OCI-LY1 (cell line): ENCODE measurements around the gene GAPVD1.
"Not testable (repeated sequence)": the region's sequence is repeated elsewhere in the genome, so short reads cannot be mapped to it uniquely, and the experiment has no call there.

Experiments
- H2AFZ ChIP-seq: fragments of 200-600 bp; sonication (generic), shearing (Covaris generic); 2 replicates; pipeline ENCODE4 v1.6.0; 2014; ENCODE audit warnings: antibody characterized with exemption, mild to moderate bottlenecking, low read length
- H3F3A ChIP-seq: fragments of 200-600 bp; sonication (generic), shearing (Covaris generic); 2 replicates; pipeline ENCODE4 v1.6.0; 2014; ENCODE audit warnings: mild to moderate bottlenecking, antibody characterized with exemption, low read length, moderate library complexity; ENCODE audit not compliant: insufficient read depth
- H3K27ac ChIP-seq: fragments of 200-600 bp; sonication (generic); 2 replicates; pipeline ENCODE4 v1.5.1; 2014; ENCODE audit warnings: low read length, mixed run types, mild to moderate bottlenecking, low read depth; ENCODE audit not compliant: poor library complexity, severe bottlenecking
- H3K27me3 ChIP-seq: fragments of 200-600 bp; sonication (generic); 2 replicates; pipeline ENCODE4 v1.6.0; 2014; ENCODE audit warnings: antibody characterized with exemption, mild to moderate bottlenecking, low read length, moderate library complexity; ENCODE audit not compliant: insufficient read depth
- H3K36me3 ChIP-seq: fragments of 200-600 bp; sonication (generic); 2 replicates; pipeline ENCODE4 v1.6.1; 2014; ENCODE audit warnings: mild to moderate bottlenecking, antibody characterized with exemption, low read length, moderate library complexity, mixed read lengths; ENCODE audit not compliant: insufficient read depth
- H3K4me1 ChIP-seq: fragments of 200-600 bp; sonication (generic); 2 replicates; pipeline ENCODE4 v1.5.1; 2014; ENCODE audit warnings: mild to moderate bottlenecking, low read length, moderate library complexity; ENCODE audit not compliant: insufficient read depth, severe bottlenecking
- H3K4me2 ChIP-seq: fragments of 200-600 bp; sonication (generic), shearing (Covaris generic); 2 replicates; pipeline ENCODE4 v1.6.1; 2014; ENCODE audit warnings: low read length
- H3K4me3 ChIP-seq: fragments of 200-600 bp; sonication (generic); 2 replicates; pipeline ENCODE4 v1.5.1; 2014; ENCODE audit warnings: low read length, low read depth, mild to moderate bottlenecking, mixed read lengths; ENCODE audit not compliant: poor library complexity, severe bottlenecking
- H3K79me2 ChIP-seq: fragments of 200-600 bp; shearing (Covaris generic); 2 replicates; pipeline ENCODE4 v1.6.1; 2016; ENCODE audit warnings: mixed run types, low read length, mixed read lengths; ENCODE audit not compliant: insufficient read depth
- H3K9ac ChIP-seq: fragments of 200-600 bp; sonication (generic), shearing (Covaris generic); 2 replicates; pipeline ENCODE4 v1.6.1; 2014; ENCODE audit warnings: mild to moderate bottlenecking, low read length, mixed read lengths
- H3K9me2 ChIP-seq: fragments of 200-600 bp; sonication (generic), shearing (Covaris generic); 2 replicates; pipeline ENCODE4 v1.6.1; 2014; ENCODE audit warnings: low read depth, mild to moderate bottlenecking, low read length, mixed read lengths
- H3K9me3 ChIP-seq: fragments of 200-600 bp; shearing (Covaris generic); 2 replicates; pipeline ENCODE4 v1.6.1; 2014; ENCODE audit warnings: low read length, mixed read lengths
- H4K20me1 ChIP-seq: fragments of 200-600 bp; sonication (generic), shearing (Covaris generic); 2 replicates; pipeline ENCODE4 v1.6.0; 2016; ENCODE audit warnings: mild to moderate bottlenecking, low read length; ENCODE audit not compliant: insufficient read depth
- CTCF ChIP-seq: fragments of 200-600 bp; sonication (generic), shearing (Covaris generic); IDR thresholded peaks from 2 replicates; pipeline ENCODE4 v1.5.1; 2017; ENCODE audit warnings: mild to moderate bottlenecking, antibody characterized with exemption, low read length, moderate library complexity, mixed read lengths
- EZH2 ChIP-seq: fragments of 200-600 bp; sonication (generic), shearing (Covaris generic); IDR thresholded peaks from 2 replicates; pipeline ENCODE4 v1.8.0; 2017; ENCODE audit warnings: borderline replicate concordance, mixed run types, mild to moderate bottlenecking, antibody characterized with exemption, low read length, moderate library complexity, mixed read lengths

GAPVD1 gene

GRCh38 chr9:125227761-125228160, 33.9 kb upstream of the GAPVD1 start:
- no peak overlapping the region for H3K9ac ChIP-seq
- H3F3A ChIP-seq, result 0 out of 2 replicates have a peak, but pooled peaks cover 4% of the 10 kb centered on the region
- H2AFZ ChIP-seq, result no peak overlapping the region
- H3K4me1 ChIP-seq, result no peaks in the 10 kb centered on the region
- no peaks in the 10 kb centered on the region for H3K9me2 ChIP-seq
- no peak overlapping the region for H3K4me2 ChIP-seq
- H3K27ac ChIP-seq, result no peak overlapping the region
- no peaks in the 10 kb centered on the region for H3K79me2 ChIP-seq
- peaks cover 14% of the 10 kb centered on the region for H3K36me3 ChIP-seq
- H4K20me1 ChIP-seq, result no peaks in the 10 kb centered on the region
- no peaks in the 10 kb centered on the region for H3K9me3 ChIP-seq
- H3K4me3 ChIP-seq, result no peak overlapping the region
- TF ChIP-seq CTCF (no peak), EZH2 (no peak)
- no peaks in the 10 kb centered on the region for H3K27me3 ChIP-seq

DNA sequence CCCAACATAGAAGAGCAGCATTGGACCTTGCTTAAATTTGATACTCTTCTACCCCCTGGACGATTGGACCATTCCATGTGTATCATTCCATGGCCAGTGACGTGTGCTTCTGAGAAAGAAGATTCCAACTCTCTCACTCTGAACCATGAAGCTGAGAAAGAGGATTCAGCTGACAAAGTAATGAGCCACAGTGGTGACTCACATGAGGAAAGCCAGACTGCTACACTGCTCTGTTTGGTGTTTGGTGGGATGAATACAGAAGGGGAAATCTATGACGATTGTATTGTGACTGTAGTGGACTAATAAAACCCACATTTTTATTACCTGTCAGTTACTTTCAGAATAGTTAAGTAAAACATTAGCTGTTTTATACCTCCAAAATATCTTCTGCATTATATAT, 27.9 kb upstream of the GAPVD1 start:
- H3K4me2 ChIP-seq, result no peak overlapping the region
- TF ChIP-seq CTCF (no peak), EZH2 (no peak)
- H4K20me1 ChIP-seq, result no peaks in the 10 kb centered on the region
- H3F3A ChIP-seq, result peaks cover 36% of the 10 kb centered on the region; the same call in 1 of the 2 replicates
- no peak overlapping the region for H2AFZ ChIP-seq
- H3K4me1 ChIP-seq, result peaks cover 31% of the 10 kb centered on the region
- no peaks in the 10 kb centered on the region for H3K9me2 ChIP-seq
- H3K27me3 ChIP-seq, result no peaks in the 10 kb centered on the region
- no peak overlapping the region for H3K27ac ChIP-seq
- H3K4me3 ChIP-seq, result no peak overlapping the region
- H3K9ac ChIP-seq, result no peak overlapping the region
- peaks cover 48% of the 10 kb centered on the region for H3K36me3 ChIP-seq
- H3K9me3 ChIP-seq, result no peaks in the 10 kb centered on the region
- H3K79me2 ChIP-seq, result peaks cover 8% of the 10 kb centered on the region; the same call in 1 of the 2 replicates

GRCh38 chr9:125234099-125234498, 27.5 kb upstream of the GAPVD1 start:
- not testable (repeated sequence) for H4K20me1 ChIP-seq

DNA sequence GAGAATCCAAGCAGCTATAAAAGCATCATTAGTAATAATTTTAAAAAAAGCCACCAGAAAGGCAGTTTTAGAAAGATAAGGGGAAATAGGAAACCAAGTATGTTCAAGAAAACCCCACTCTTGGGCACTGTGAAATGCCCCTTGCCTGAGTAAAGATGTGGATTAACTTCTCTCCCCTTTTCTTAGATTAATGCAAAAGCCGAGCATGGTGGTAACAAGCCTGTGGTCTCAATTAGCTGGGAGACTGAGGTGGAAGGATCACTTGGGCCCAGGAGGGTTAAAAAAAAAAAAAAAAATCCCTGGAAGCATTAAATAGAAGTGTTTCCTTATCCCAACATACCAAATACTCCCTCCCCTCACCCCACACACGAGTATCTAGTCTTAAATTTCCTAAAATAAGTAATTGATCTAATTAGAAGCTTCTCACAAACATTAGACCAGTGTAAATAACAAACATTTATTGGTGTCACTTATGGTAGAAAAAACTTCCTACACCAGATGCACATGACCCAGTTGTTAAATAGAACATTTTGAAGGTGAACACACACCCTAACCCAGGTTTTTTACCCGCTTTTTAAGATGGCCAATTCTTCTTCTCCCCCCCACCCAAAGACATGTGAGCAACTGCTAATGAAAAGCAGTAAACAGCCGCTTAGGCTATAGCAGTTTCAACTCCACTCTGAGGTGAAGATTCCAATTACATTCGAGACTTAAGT, 25.7 kb upstream of the GAPVD1 start:
- no peak overlapping the region for H3K27ac ChIP-seq
- TF ChIP-seq EZH2 (no peak), CTCF (no peak)
- no peak overlapping the region for H2AFZ ChIP-seq
- H3K36me3 ChIP-seq, result peaks cover 71% of the 10 kb centered on the region
- peak overlapping the region; percentile 95 for H3K4me3 ChIP-seq
- H3F3A ChIP-seq, result peaks cover 41% of the 10 kb centered on the region
- H3K9me3 ChIP-seq, result no peaks in the 10 kb centered on the region
- no peaks in the 10 kb centered on the region for H3K9me2 ChIP-seq
- H4K20me1 ChIP-seq, result no peaks in the 10 kb centered on the region
- H3K4me1 ChIP-seq, result peaks cover 49% of the 10 kb centered on the region
- H3K4me2 ChIP-seq, result peak overlapping the region; percentile 85
- H3K79me2 ChIP-seq, result peaks cover 30% of the 10 kb centered on the region
- H3K27me3 ChIP-seq, result no peaks in the 10 kb centered on the region
- H3K9ac ChIP-seq, result no peak overlapping the region

More at GRCh38 chr9:125234099-125234498, 27.5 kb upstream of the GAPVD1 start:
- peaks cover 52% of the 10 kb centered on the region for H3K36me3 ChIP-seq
- H3K4me3 ChIP-seq, H3K4me2 ChIP-seq, H3K27ac ChIP-seq, H3K9ac ChIP-seq, H3K9me3 ChIP-seq, H2AFZ ChIP-seq, H3K27me3 ChIP-seq, H3K9me2 ChIP-seq: not testable (repeated sequence)
- peaks cover 38% of the 10 kb centered on the region for H3F3A ChIP-seq
- peaks cover 11% of the 10 kb centered on the region for H3K79me2 ChIP-seq
- H3K4me1 ChIP-seq, result peaks cover 36% of the 10 kb centered on the region

DNA sequence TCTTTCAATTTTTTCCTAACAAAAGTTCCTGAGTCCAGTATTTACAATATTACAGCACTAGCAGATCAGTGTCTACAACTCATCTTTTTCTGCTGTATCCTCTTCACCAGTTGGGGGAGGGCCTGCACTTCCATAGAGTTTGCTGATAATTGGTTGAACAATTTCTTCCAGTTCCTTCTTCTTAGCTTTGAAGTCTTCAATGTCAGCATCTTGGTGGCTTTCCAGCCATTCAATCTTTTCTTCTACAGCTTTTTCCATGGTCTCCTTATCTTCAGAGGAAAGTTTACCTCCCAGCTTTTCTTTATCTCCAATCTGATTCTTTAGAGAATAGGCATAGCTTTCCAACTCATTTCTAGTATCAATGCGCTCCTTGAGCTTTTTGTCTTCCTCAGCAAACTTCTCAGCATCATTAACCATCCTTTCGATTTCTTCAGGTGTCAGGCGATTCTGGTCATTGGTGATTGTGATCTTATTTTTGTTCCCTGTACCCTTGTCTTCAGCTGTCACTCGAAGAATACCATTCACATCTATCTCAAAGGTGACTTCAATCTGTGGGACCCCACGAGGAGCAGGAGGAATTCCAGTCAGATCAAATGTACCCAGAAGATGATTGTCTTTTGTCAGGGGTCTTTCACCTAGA, 25.0 kb upstream of the GAPVD1 start:
- peak overlapping the region; percentile 95 for H3K4me3 ChIP-seq
- H3K9ac ChIP-seq, H3K27me3 ChIP-seq, H3K9me2 ChIP-seq, H4K20me1 ChIP-seq, H3K9me3 ChIP-seq, H2AFZ ChIP-seq, H3K27ac ChIP-seq: not testable (repeated sequence)
- peaks cover 49% of the 10 kb centered on the region for H3K4me1 ChIP-seq
- H3K4me2 ChIP-seq, result peak overlapping the region; percentile 85
- H3F3A ChIP-seq, result peaks cover 41% of the 10 kb centered on the region
- peaks cover 72% of the 10 kb centered on the region for H3K36me3 ChIP-seq
- H3K79me2 ChIP-seq, result peaks cover 31% of the 10 kb centered on the region
